GM20000 (cell line): ENCODE measurements around the gene BCAP31.

Experiments
- DNase-seq: peaks from one replicate; pipeline ENCODE4 v3.0.0; 2012; ENCODE audit warnings: low spot score
- CTCF ChIP-seq: IDR thresholded peaks from 2 replicates; pipeline ENCODE4 v1.5.1; 2012; ENCODE audit warnings: mild to moderate bottlenecking, control low read depth; ENCODE audit errors: extremely low read depth, missing control alignments

BCAP31 gene

GRCh38 chrX:153728095-153728494, 3.9 kb upstream of the BCAP31 start:
- DNase-seq: no peak
- no peak for TF ChIP-seq CTCF

- no peak for TF ChIP-seq CTCF
- no peak for DNase-seq
Observed at GRCh38 chrX:153727123-153727931, 3.1 kb upstream of the BCAP31 start.

- no peak for TF ChIP-seq CTCF
- DNase-seq: peak; percentile 84
Observed at GRCh38 chrX:153726286-153727122, 2.3 kb upstream of the BCAP31 start.

- no peak for TF ChIP-seq CTCF
- no peak for DNase-seq
Observed at GRCh38 chrX:153725832-153726285, 1.7 kb upstream of the BCAP31 start.

GRCh38 chrX:153725039-153725831, 1.0 kb upstream of the BCAP31 start:
- no peak for TF ChIP-seq CTCF
- peak; percentile 53 for DNase-seq

GRCh38 chrX:153723351-153724251, 586 bp downstream of the BCAP31 start:
- TF ChIP-seq CTCF: peak; percentile 22
- peak; percentile 74 for DNase-seq
